ENCODE data around the gene RAB29. TPM values are rescaled to one million over a fixed set of nuclear protein-coding genes. Genes with fewer than 3 reads are reported as not detected.

RAB29 gene
- total RNA-seq, 4 donors from 2014 or later, result 17.0 to 74.8 (median 43.4) TPM

DNA sequence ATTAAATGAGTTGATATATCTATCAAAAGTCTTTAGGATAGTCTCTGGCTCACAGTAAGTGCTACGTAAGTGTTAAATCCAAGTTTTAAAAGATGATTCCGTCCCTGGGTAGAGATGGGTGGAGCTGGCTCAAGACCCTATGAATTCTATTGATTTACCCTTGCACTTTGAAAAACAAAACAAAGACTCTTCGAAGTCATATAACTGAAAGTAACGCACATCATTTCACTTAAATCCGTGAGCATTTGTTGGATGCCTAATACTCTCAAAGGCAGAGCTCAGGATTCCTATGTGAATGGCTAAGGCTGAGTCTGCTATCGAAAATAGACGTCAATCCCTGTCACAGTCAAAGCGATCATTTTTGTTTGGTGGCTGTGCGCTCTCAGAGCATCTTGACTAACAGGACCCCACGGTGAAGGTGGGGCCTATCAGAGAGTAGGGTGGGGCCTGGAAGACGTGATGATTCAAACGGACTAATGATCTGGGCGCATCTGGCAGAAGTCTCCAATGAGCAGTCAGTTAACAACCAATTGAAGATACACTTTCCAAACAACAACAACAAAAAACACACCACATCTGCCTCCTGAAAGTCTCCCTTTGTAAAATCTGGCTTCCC is 24.1 kb downstream of the RAB29 start:
- no peaks in the 10 kb centered on the region for H3K36me3 ChIP-seq
- H3K27ac ChIP-seq, result peak overlapping the region in 1 of 4 donors; percentile 99
- peaks cover 3 to 29% (median 16%) of the 10 kb centered on the region in 3 donors for H3K4me1 ChIP-seq
- no peaks in the 10 kb centered on the region for H3K27me3 ChIP-seq
- no peaks in the 10 kb centered on the region for H3K9me3 ChIP-seq
- 77 to 87% methylated on average over 11 to 13 of the region's 13 CpGs for WGBS, 2 donors (ENCODE audit: low coverage in 1 of 2)
- TF ChIP-seq POLR2AphosphoS5 (IDR thresholded peaks at IDR 0.05) (no peak), EP300 (IDR thresholded peaks at IDR 0.05) (no peak), POLR2A (IDR thresholded peaks at IDR 0.05) (no peak)
- TF ChIP-seq, protein P1, sequence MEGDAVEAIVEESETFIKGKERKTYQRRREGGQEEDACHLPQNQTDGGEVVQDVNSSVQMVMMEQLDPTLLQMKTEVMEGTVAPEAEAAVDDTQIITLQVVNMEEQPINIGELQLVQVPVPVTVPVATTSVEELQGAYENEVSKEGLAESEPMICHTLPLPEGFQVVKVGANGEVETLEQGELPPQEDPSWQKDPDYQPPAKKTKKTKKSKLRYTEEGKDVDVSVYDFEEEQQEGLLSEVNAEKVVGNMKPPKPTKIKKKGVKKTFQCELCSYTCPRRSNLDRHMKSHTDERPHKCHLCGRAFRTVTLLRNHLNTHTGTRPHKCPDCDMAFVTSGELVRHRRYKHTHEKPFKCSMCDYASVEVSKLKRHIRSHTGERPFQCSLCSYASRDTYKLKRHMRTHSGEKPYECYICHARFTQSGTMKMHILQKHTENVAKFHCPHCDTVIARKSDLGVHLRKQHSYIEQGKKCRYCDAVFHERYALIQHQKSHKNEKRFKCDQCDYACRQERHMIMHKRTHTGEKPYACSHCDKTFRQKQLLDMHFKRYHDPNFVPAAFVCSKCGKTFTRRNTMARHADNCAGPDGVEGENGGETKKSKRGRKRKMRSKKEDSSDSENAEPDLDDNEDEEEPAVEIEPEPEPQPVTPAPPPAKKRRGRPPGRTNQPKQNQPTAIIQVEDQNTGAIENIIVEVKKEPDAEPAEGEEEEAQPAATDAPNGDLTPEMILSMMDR (IDR thresholded peaks at IDR 0.05), result no peak
- ATAC-seq, result no peak
- peak overlapping the region in 1 of 2 donors; percentile 93 for H3K4me3 ChIP-seq

DNA sequence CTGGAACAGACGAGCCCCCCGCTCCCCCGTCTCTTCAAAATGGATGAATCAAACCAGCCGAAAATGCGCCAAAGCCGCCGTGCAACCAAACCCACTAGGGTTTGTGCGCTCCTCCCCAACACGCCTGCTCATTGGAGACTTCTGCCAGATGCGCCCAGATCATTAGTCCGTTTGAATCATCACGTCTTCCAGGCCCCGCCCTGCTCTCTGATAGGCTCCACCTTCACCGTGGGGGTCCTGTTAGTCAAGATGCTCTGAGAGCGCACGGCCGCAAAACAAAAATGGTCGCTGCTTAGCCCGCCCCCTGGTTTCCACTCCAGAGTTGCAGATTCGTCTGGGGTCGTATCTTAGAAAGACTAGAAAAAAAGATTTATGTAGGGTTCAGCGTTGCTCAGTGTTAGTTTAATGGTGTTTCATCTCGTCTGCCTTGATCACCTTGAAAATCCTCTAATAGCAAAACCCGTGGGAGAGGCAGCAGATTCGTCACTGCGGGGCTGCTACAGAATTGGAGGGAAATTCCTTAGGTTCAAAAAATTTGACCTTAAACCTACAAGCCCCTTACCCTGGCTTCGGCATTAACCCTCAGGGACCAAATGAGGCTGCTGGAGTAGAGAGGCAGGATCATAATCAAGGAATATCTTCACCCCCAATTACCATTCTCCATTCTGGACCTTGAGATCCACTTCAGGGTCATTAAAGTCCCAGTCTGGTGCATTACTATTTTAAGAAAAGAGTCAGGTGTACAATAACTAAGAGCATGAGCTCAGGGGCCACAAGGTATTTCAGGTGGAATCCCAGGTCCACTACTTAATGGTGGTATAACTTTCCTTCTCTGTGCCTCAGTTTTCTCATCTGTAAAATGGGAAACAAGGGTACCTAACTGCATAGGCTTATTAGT is 24.9 kb downstream of the RAB29 start, which contains the start of gene NUCKS1:
Gene NUCKS1, minus strand, starts transcription at position 45 of the 898 bp plus-strand sequence. CDS start 209 bp downstream, outside the sequence.
- H3K4me3 ChIP-seq, result peak within 1 kb of the TSS; percentile 92 to 93
- H3K4me1 ChIP-seq, result peaks cover 3 to 37% (median 16%) of the 10 kb centered on the region in 3 donors
- WGBS, 2 donors (ENCODE audit: low coverage in 1 of 2), result 0 to 1% methylated on average over 13 to 16 of the region's 27 CpGs
- TF ChIP-seq, protein P1 (IDR thresholded peaks at IDR 0.05), result peak in 3 of 4 experiments; percentile 26 to 70 (median 39)
- peak; percentile 79 for TF ChIP-seq POLR2AphosphoS5 (IDR thresholded peaks at IDR 0.05)
- no peak for TF ChIP-seq POLR2A (IDR thresholded peaks at IDR 0.05)
- TF ChIP-seq EP300 (IDR thresholded peaks at IDR 0.05), result no peak
- H3K27ac ChIP-seq, result peak within 1 kb of the TSS; percentile 96 to 100 (median 98)
- no peaks in the 10 kb centered on the region for H3K9me3 ChIP-seq
- no peaks in the 10 kb centered on the region for H3K27me3 ChIP-seq
- peak; percentile 93 for ATAC-seq
- H3K36me3 ChIP-seq, result no peaks in the 10 kb centered on the region

DNA sequence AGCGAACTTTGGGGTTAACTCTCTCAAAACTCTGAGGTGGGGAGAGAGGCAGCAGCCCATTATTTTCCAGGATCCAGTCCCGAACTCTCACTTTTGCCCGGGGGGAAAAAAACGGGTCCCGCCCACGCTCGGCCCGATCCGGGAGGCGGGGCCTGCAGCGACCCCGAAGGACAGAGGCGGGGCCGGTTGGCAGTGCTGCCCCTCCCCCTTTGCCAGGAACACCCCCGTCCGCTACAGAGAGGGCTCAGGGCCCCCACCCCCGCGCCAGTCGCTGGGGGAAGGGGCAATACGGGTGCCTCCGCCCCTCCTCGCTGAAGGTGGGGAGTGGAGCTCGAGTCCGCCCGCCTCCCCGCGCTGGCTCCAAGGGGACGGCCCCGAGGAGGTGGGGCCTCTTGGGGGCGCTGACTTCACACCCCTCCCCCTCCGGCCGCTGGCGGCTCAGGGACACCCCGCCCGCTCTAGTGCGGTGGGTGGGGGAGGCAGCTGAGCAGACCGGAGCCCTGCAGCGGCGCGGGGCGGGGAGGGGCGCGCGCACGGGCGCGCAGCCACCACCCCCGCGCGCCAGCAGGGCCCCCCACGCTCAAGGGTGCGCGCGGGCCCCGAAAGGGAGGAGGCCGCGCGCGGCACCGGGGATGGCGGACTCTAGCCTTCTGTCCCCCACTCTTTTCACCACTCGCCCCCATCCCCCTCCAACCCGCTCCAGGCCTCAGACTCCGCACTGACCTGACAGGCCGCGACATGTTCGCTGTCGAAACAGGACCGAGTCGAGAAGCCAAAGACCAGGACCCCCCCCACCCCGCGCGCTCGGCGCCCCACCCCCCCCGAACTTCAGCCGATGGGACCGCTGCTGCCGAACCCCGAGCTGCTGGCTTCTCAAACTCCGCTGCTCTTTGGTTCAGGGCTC is 25.8 kb downstream of the RAB29 start:
- Histone ChIP-seq H3K36me3 (no peaks in the 10 kb centered on the region), H3K4me3 (peak overlapping the region; percentile 92 to 93), H3K4me1 (peaks cover 3 to 45% (median 16%) of the 10 kb centered on the region in 3 donors), H3K27ac (peak overlapping the region; percentile 96 to 100 (median 98)), H3K9me3 (no peaks in the 10 kb centered on the region), H3K27me3 (no peaks in the 10 kb centered on the region)
- peak; percentile 89 for ATAC-seq
- peak; percentile 83 for TF ChIP-seq POLR2AphosphoS5 (IDR thresholded peaks at IDR 0.05)
- TF ChIP-seq, protein P1 (IDR thresholded peaks at IDR 0.05), result peak in 2 of 4 experiments; percentile 7 to 37
- TF ChIP-seq POLR2A (IDR thresholded peaks at IDR 0.05), result peak; percentile 84 to 85
- no peak for TF ChIP-seq EP300 (IDR thresholded peaks at IDR 0.05)
- whole genome bisulfite sequencing, 2 donors (ENCODE audit: low coverage in 1 of 2), result 0% methylated on average over 1 of the region's 81 CpGs; no CpG with 5 or more reads in 1 of the 2 donors

DNA sequence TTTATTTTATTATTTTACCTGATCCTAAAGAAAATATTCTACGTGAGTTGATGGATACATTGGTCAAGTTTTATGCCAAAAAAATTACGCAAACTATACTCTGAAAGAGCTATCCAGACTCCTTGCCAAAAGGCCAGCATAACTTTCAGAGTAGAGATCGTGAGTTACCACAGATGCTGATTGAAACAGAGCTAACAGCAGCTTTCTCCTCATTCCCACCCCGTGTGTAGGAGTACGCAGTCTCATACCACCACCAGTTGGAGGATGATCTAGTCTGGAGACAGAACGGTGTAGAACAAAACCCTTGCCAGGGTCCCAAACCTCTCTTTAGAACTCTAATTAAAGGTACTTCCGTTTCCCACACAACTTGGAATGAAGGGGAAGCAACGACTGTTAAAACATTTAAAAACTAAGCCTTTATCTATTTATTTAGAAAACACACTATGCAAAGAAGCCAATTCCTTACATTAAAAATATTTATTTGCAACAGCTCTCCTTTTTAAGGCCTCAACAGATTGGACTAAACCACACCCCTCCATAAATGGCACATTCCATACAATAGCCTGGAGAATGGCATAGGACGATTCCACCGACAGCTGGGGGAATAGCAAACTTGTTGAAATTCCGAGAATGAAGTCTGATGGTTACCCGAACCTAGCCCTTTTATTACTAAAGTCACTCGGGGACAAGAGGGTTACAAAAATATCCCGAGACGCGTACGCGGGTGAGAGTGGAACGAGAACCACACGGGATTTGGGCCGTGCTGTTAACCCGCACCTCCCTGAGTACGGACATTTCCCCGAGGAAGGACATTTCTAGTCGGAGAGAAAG is 26.7 kb downstream of the RAB29 start:
- 1 to 2% methylated on average over 10 to 25 of the region's 25 CpGs for WGBS, 2 donors (ENCODE audit: low coverage in 1 of 2)
- no peaks in the 10 kb centered on the region for H3K36me3 ChIP-seq
- ATAC-seq, result peak; percentile 58
- H3K27me3 ChIP-seq, result no peaks in the 10 kb centered on the region
- H3K4me1 ChIP-seq, result peaks cover 3 to 52% (median 16%) of the 10 kb centered on the region in 3 donors
- no peak for TF ChIP-seq EP300 (IDR thresholded peaks at IDR 0.05)
- TF ChIP-seq POLR2AphosphoS5 (IDR thresholded peaks at IDR 0.05), result peak; percentile 65
- peak overlapping the region; percentile 96 to 100 (median 98) for H3K27ac ChIP-seq
- H3K4me3 ChIP-seq, result peak overlapping the region; percentile 92 to 93
- H3K9me3 ChIP-seq, result no peaks in the 10 kb centered on the region

Data from gastroesophageal sphincter (tissue), 4 donors.